H9 (cell line): ENCODE results near the gene BTD. TPM values are rescaled to one million over a fixed set of nuclear protein-coding genes. Genes with fewer than 3 reads are reported as not detected.

Experiments
- DNase-seq: peaks from one replicate; pipeline ENCODE4 v3.0.0-alpha.2; 2017
- H2AFZ ChIP-seq: one replicate; pipeline ENCODE4 v1.6.1; 2013; ENCODE audit warnings: mild to moderate bottlenecking, low read length, control low read depth, moderate library complexity
- H2AK5ac ChIP-seq: 2 replicates; pipeline ENCODE4 v1.6.1; 2013; ENCODE audit warnings: low read length, control low read depth, mixed read lengths; ENCODE audit not compliant: insufficient read length
- H2BK120ac ChIP-seq: one replicate; pipeline ENCODE4 v1.6.1; 2013; ENCODE audit warnings: low read depth, mild to moderate bottlenecking, low read length, control low read depth, inconsistent platforms; ENCODE audit not compliant: poor library complexity, severe bottlenecking
- H2BK12ac ChIP-seq: 2 replicates; pipeline ENCODE4 v1.6.1; 2013; ENCODE audit warnings: low read length, control low read depth, mixed read lengths, low read depth; ENCODE audit not compliant: insufficient read length
- H2BK15ac ChIP-seq: 2 replicates; pipeline ENCODE4 v1.6.1; 2013; ENCODE audit warnings: low read depth, low read length, control low read depth
- H2BK20ac ChIP-seq: one replicate; pipeline ENCODE4 v1.6.1; 2013; ENCODE audit warnings: low read depth, mild to moderate bottlenecking, low read length, control low read depth, inconsistent platforms; ENCODE audit not compliant: poor library complexity, severe bottlenecking
- H2BK5ac ChIP-seq: 2 replicates; pipeline ENCODE4 v1.6.1; 2013; ENCODE audit warnings: low read length, control low read depth, mixed read lengths; ENCODE audit not compliant: insufficient read length
- H3K14ac ChIP-seq: 2 replicates; pipeline ENCODE4 v1.6.1; 2013; ENCODE audit warnings: low read length, control low read depth; ENCODE audit not compliant: insufficient read depth
- H3K18ac ChIP-seq: 2 replicates; pipeline ENCODE4 v1.6.1; 2013; ENCODE audit warnings: low read depth, mild to moderate bottlenecking, mixed read lengths, low read length, control low read depth; ENCODE audit not compliant: insufficient read length
- H3K23ac ChIP-seq: 2 replicates; pipeline ENCODE4 v1.6.1; 2013; ENCODE audit warnings: low read length, control low read depth, mixed read lengths, low read depth; ENCODE audit not compliant: insufficient read length
- H3K23me2 ChIP-seq: 2 replicates; pipeline ENCODE4 v1.6.1; 2013; ENCODE audit warnings: low read depth, mild to moderate bottlenecking, mixed read lengths, low read length, control low read depth; ENCODE audit not compliant: insufficient read length, poor library complexity, severe bottlenecking
- H3K27ac ChIP-seq: 2 replicates; pipeline ENCODE4 v1.5.1; 2013; ENCODE audit warnings: low read length, control low read depth, mixed read lengths, low read depth; ENCODE audit not compliant: insufficient read length
- H3K27me3 ChIP-seq: 2 replicates; pipeline ENCODE4 v1.6.1; 2013; ENCODE audit warnings: low read length, control low read depth, inconsistent platforms; ENCODE audit not compliant: insufficient read depth
- H3K4ac ChIP-seq: 2 replicates; pipeline ENCODE4 v1.6.1; 2013; ENCODE audit warnings: low read depth, mild to moderate bottlenecking, control low read depth, inconsistent platforms, low read length, moderate library complexity
- H3K4me1 ChIP-seq: 2 replicates; pipeline ENCODE4 v1.6.1; 2013; ENCODE audit warnings: low read length, control low read depth, inconsistent platforms; ENCODE audit not compliant: insufficient read depth
- H3K4me2 ChIP-seq: 2 replicates; pipeline ENCODE4 v1.6.1; 2013; ENCODE audit warnings: low read length, control low read depth, mixed read lengths; ENCODE audit not compliant: insufficient read length, insufficient read depth
- H3K56ac ChIP-seq: 2 replicates; pipeline ENCODE4 v1.6.1; 2013; ENCODE audit warnings: low read depth, mild to moderate bottlenecking, mixed read lengths, low read length, control low read depth; ENCODE audit not compliant: insufficient read length
- H3K79me1 ChIP-seq: 2 replicates; pipeline ENCODE4 v1.6.1; 2013; ENCODE audit warnings: low read depth, mild to moderate bottlenecking, moderate library complexity, low read length, control low read depth, inconsistent platforms; ENCODE audit not compliant: insufficient read depth, poor library complexity, severe bottlenecking
- H3K79me2 ChIP-seq: 2 replicates; pipeline ENCODE4 v1.6.1; 2013; ENCODE audit warnings: low read length, control low read depth, inconsistent platforms; ENCODE audit not compliant: insufficient read depth
- H3K9ac ChIP-seq: 2 replicates; pipeline ENCODE4 v1.6.1; 2013; ENCODE audit warnings: low read length, control low read depth, mixed read lengths; ENCODE audit not compliant: insufficient read length; ENCODE audit errors: extremely low read depth
- H3K9me3 ChIP-seq: one replicate; pipeline ENCODE4 v1.6.1; 2013; ENCODE audit warnings: low read depth, low read length, inconsistent platforms; ENCODE audit not compliant: control insufficient read depth
- H3T11ph ChIP-seq: one replicate; pipeline ENCODE4 v1.6.1; 2013; ENCODE audit warnings: mild to moderate bottlenecking, low read length, control low read depth, inconsistent platforms
- H4K20me1 ChIP-seq: one replicate; pipeline ENCODE4 v1.6.1; 2013; ENCODE audit not compliant: control insufficient read depth, insufficient read length, insufficient read depth
- H4K5ac ChIP-seq: 2 replicates; pipeline ENCODE4 v1.6.1; 2013; ENCODE audit warnings: low read depth, mild to moderate bottlenecking, mixed read lengths, low read length, control low read depth; ENCODE audit not compliant: insufficient read length
- H4K8ac ChIP-seq: replicated peaks from 2 replicates; pipeline ENCODE4 v1.6.1; 2013; ENCODE audit warnings: low read length, control low read depth, mixed read lengths, low read depth; ENCODE audit not compliant: insufficient read length
- H4K91ac ChIP-seq: 2 replicates; pipeline ENCODE4 v1.6.1; 2013; ENCODE audit warnings: low read depth, mild to moderate bottlenecking, moderate library complexity, mixed read lengths, low read length, control low read depth; ENCODE audit not compliant: insufficient read length
- H3K27ac Mint-ChIP-seq, 3 experiments: 2 replicates in 2 of 3; 3 replicates in 1 of 3; pipeline ENCODE4 v1.8.0; 2020 to 2021; ENCODE audit warnings: mixed read lengths in 3 of 3, mild to moderate bottlenecking in 1 of 3, moderate library complexity in 1 of 3
- H3K27me3 Mint-ChIP-seq: 2 replicates; pipeline ENCODE4 v1.8.0; 2021; ENCODE audit warnings: low read depth, mild to moderate bottlenecking, moderate library complexity, mixed read lengths
- H3K36me3 Mint-ChIP-seq, 3 experiments: 2 replicates in 2 of 3; 3 replicates in 1 of 3; pipeline ENCODE4 v1.8.0; 2020 to 2021; ENCODE audit warnings: low read depth in 3 of 3, mixed read lengths in 3 of 3; ENCODE audit not compliant: insufficient read depth in 1 of 3
- H3K4me1 Mint-ChIP-seq, 2 experiments: 2 replicates each; pipeline ENCODE4 v1.8.0; 2020; ENCODE audit warnings: mixed read lengths in 2 of 2
- H3K4me3 Mint-ChIP-seq, 2 experiments: 2 replicates in 1 of 2; 3 replicates in 1 of 2; pipeline ENCODE4 v1.8.0; 2020 to 2021; ENCODE audit warnings: mild to moderate bottlenecking in 2 of 2, mixed read lengths in 2 of 2, moderate library complexity in 1 of 2
- H3K9me3 Mint-ChIP-seq, 2 experiments: 2 replicates in 1 of 2; 3 replicates in 1 of 2; pipeline ENCODE4 v1.8.0; 2020; ENCODE audit warnings: mild to moderate bottlenecking in 2 of 2, mixed read lengths in 2 of 2, moderate library complexity in 1 of 2
- WGBS: extraction: QIAGEN DNeasy Blood & Tissue Kit; methylation state at CpG from one replicate; pipeline ENCODE4 v1.1.7; 2013; ENCODE audit warnings: missing lambda C conversion rate, low lambda C conversion rate, mixed read lengths; ENCODE audit not compliant: insufficient read length; ENCODE audit errors: extremely low coverage; 5-methylcytosine and 5-hydroxymethylcytosine counted together
- total RNA-seq: library from RNA; stranded (reverse); gene quantifications from 2 replicates; pipeline ENCODE4 v1.2.1, GENCODE V29; 2021
- TF ChIP-seq, protein P1 (sequence below): fragments of 200-600 bp; sonication (generic); conservative IDR thresholded peaks from 3 replicates; pipeline ENCODE4 v1.8.0; 2021; ENCODE audit warnings: antibody characterized with exemption, mild to moderate bottlenecking

Gene BTD
- total RNA-seq, 1 experiment from 2014 or later, result 21.5 TPM

DNA sequence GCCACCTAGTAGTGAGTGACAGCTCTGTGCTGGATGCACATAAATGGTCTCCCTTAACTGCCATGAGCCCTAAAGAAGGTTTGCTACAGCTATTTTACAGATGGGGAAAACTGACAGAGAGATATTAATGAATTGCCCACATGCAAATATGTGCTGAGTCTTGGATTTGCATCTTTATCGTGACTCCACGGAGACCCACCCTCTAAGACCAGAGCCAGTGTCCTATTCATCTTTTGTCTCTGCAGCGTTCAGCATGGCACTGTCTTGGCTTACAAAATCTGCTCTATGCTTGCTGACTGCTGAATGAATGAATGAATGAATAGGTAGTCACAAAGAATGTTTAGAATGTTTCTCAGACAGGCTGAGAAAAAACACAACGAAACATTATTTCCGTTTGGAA lies 48.3 kb downstream of the BTD start:
- no peaks in the 10 kb centered on the region for H3K79me1 ChIP-seq
- H2AFZ ChIP-seq, result no peak overlapping the region
- H3K23ac ChIP-seq, result no peak overlapping the region
- H2BK15ac ChIP-seq, result no peak overlapping the region
- H3K14ac ChIP-seq, result no peak overlapping the region
- H2BK5ac ChIP-seq, result no peak overlapping the region
- peaks cover 5% of the 10 kb centered on the region; the same call in 1 of the 2 replicates for H3K4me1 ChIP-seq
- no peak overlapping the region for H4K8ac ChIP-seq
- no peak overlapping the region for H3T11ph ChIP-seq
- H3K23me2 ChIP-seq, result no peaks in the 10 kb centered on the region
- H3K9ac ChIP-seq, result no peak overlapping the region
- no peak overlapping the region for H3K18ac ChIP-seq
- DNase-seq, result no peak
- no peaks in the 10 kb centered on the region for H3K27me3 ChIP-seq
- H3K9me3 Mint-ChIP-seq, result 0 out of 5 replicates have a peak, but pooled peaks cover 0 to 1% of the 10 kb centered on the region in 2 experiments
- no peaks in the 10 kb centered on the region for H3K27me3 Mint-ChIP-seq
- peaks cover 1 to 15% (median 14%) of the 10 kb centered on the region in 3 experiments; a peak in 4 of 7 replicates for H3K36me3 Mint-ChIP-seq
- H2BK12ac ChIP-seq, result no peak overlapping the region
- H3K4me2 ChIP-seq, result no peak overlapping the region
- H3K27ac ChIP-seq, result no peak overlapping the region
- H4K91ac ChIP-seq, result no peak overlapping the region
- no peak overlapping the region for H3K56ac ChIP-seq
- TF ChIP-seq, protein P1, sequence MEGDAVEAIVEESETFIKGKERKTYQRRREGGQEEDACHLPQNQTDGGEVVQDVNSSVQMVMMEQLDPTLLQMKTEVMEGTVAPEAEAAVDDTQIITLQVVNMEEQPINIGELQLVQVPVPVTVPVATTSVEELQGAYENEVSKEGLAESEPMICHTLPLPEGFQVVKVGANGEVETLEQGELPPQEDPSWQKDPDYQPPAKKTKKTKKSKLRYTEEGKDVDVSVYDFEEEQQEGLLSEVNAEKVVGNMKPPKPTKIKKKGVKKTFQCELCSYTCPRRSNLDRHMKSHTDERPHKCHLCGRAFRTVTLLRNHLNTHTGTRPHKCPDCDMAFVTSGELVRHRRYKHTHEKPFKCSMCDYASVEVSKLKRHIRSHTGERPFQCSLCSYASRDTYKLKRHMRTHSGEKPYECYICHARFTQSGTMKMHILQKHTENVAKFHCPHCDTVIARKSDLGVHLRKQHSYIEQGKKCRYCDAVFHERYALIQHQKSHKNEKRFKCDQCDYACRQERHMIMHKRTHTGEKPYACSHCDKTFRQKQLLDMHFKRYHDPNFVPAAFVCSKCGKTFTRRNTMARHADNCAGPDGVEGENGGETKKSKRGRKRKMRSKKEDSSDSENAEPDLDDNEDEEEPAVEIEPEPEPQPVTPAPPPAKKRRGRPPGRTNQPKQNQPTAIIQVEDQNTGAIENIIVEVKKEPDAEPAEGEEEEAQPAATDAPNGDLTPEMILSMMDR, result no peak
- H4K5ac ChIP-seq, result no peak overlapping the region
- H3K27ac Mint-ChIP-seq, result no peak overlapping the region
- H4K20me1 ChIP-seq, result no peaks in the 10 kb centered on the region
- peaks cover 19 to 27% of the 10 kb centered on the region in 2 experiments for H3K4me1 Mint-ChIP-seq
- no CpG with 5 or more reads among the region's 5 CpGs for WGBS
- H3K9me3 ChIP-seq, result no peaks in the 10 kb centered on the region
- no peak overlapping the region for H2BK20ac ChIP-seq
- H2AK5ac ChIP-seq, result no peak overlapping the region
- H3K79me2 ChIP-seq, result no peaks in the 10 kb centered on the region
- H3K4me3 Mint-ChIP-seq, result no peak overlapping the region
- H2BK120ac ChIP-seq, result no peak overlapping the region
- H3K4ac ChIP-seq, result no peak overlapping the region
